ENCODE measurements around the gene CPA1. TPM values are rescaled to one million over a fixed set of nuclear protein-coding genes. Genes with fewer than 3 reads are reported as not detected.

CPA1 gene
- total RNA-seq, 1 experiment from 2014 or later = not detected

DNA sequence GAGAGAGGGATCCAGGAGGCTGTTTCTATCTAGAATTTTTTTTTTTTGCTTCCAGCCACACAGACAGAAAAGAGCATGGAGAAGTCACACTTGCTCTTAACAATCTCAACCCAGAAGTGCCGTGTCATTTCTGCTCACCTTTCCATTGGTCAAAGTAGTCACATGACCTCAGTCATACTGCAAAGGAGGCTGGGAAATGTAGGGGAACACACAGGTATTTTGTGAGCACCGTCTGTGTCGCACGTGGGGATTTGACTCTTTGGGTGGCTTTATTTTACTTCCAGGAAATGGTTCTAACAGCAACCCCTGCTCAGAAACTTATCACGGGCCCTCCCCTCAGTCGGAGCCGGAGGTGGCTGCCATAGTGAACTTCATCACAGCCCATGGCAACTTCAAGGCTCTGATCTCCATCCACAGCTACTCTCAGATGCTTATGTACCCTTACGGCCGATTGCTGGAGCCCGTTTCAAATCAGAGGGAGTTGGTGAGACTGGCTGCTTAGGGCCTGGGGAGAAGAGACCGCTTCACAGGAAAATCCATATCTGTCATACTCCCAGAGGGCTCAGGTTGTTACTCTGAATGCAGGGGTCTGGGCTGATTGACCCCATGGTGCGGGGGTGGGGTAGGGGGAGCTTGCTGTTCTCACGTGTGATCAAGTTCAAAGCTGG lies 13.1 kb upstream of the CPA1 start:
- no peak overlapping the region for H2AK5ac ChIP-seq (ENCODE audit: insufficient read length, low read length)
- no peaks in the 10 kb centered on the region for H3K27me3 ChIP-seq (ENCODE audit: insufficient read depth, low read length)
- H3K4me1 Mint-ChIP-seq = peaks cover 15 to 21% of the 10 kb centered on the region in 2 experiments
- no CpG with 5 or more reads among the region's 13 CpGs for WGBS (ENCODE audit: extremely low coverage, insufficient read length, low lambda C conversion rate)
- H2BK20ac ChIP-seq (ENCODE audit: low read depth, low read length, poor library complexity, severe bottlenecking) = no peak overlapping the region
- H4K91ac ChIP-seq (ENCODE audit: insufficient read length, low read depth, low read length) = no peak overlapping the region
- H3K4me3 Mint-ChIP-seq = no peak overlapping the region
- no peaks in the 10 kb centered on the region for H3K79me1 ChIP-seq (ENCODE audit: insufficient read depth, low read depth, low read length, poor library complexity, severe bottlenecking)
- no peak overlapping the region for H3T11ph ChIP-seq (ENCODE audit: low read length)
- H4K8ac ChIP-seq (replicated peaks; ENCODE audit: insufficient read length, low read depth, low read length) = no peak overlapping the region
- H4K20me1 ChIP-seq (ENCODE audit: control insufficient read depth, insufficient read depth, insufficient read length) = no peaks in the 10 kb centered on the region
- H2AFZ ChIP-seq (ENCODE audit: low read length) = no peak overlapping the region
- TF ChIP-seq, protein P1, sequence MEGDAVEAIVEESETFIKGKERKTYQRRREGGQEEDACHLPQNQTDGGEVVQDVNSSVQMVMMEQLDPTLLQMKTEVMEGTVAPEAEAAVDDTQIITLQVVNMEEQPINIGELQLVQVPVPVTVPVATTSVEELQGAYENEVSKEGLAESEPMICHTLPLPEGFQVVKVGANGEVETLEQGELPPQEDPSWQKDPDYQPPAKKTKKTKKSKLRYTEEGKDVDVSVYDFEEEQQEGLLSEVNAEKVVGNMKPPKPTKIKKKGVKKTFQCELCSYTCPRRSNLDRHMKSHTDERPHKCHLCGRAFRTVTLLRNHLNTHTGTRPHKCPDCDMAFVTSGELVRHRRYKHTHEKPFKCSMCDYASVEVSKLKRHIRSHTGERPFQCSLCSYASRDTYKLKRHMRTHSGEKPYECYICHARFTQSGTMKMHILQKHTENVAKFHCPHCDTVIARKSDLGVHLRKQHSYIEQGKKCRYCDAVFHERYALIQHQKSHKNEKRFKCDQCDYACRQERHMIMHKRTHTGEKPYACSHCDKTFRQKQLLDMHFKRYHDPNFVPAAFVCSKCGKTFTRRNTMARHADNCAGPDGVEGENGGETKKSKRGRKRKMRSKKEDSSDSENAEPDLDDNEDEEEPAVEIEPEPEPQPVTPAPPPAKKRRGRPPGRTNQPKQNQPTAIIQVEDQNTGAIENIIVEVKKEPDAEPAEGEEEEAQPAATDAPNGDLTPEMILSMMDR (conservative IDR thresholded peaks at IDR 0.05) = no peak
- H3K4me1 ChIP-seq (ENCODE audit: insufficient read depth, low read length) = no peaks in the 10 kb centered on the region; the same call in 1 of the 2 replicates
- no peak overlapping the region for H3K23ac ChIP-seq (ENCODE audit: insufficient read length, low read depth, low read length)
- H3K23me2 ChIP-seq (ENCODE audit: insufficient read length, low read depth, low read length, poor library complexity, severe bottlenecking) = no peaks in the 10 kb centered on the region
- no peaks in the 10 kb centered on the region; the same call in 1 of the 2 replicates for H3K27me3 Mint-ChIP-seq (ENCODE audit: low read depth)
- no peaks in the 10 kb centered on the region for H3K79me2 ChIP-seq (ENCODE audit: insufficient read depth, low read length)
- no peak overlapping the region for H3K14ac ChIP-seq (ENCODE audit: insufficient read depth, low read length)
- no peak overlapping the region for H3K4me2 ChIP-seq (ENCODE audit: insufficient read depth, insufficient read length, low read length)
- H2BK15ac ChIP-seq (ENCODE audit: low read depth, low read length) = no peak overlapping the region
- H2BK12ac ChIP-seq (ENCODE audit: insufficient read length, low read depth, low read length) = no peak overlapping the region
- H2BK120ac ChIP-seq (ENCODE audit: low read depth, low read length, poor library complexity, severe bottlenecking) = no peak overlapping the region
- no peak overlapping the region for H3K27ac ChIP-seq (ENCODE audit: insufficient read length, low read depth, low read length)
- H3K27ac Mint-ChIP-seq = peak overlapping the region in 1 of 3 experiments; percentile 48; a peak in 2 of 7 replicates
- no peak overlapping the region for H3K4ac ChIP-seq (ENCODE audit: low read depth, low read length)
- H2BK5ac ChIP-seq (ENCODE audit: insufficient read length, low read length) = no peak overlapping the region
- H3K9me3 ChIP-seq (ENCODE audit: control insufficient read depth, low read depth, low read length) = no peaks in the 10 kb centered on the region
- no peak overlapping the region for H3K18ac ChIP-seq (ENCODE audit: insufficient read length, low read depth, low read length)
- H3K9me3 Mint-ChIP-seq = peaks cover 3 to 4% of the 10 kb centered on the region in 2 experiments; a peak in 3 of 5 replicates
- no peak for DNase-seq
- H4K5ac ChIP-seq (ENCODE audit: insufficient read length, low read depth, low read length) = no peak overlapping the region
- H3K56ac ChIP-seq (ENCODE audit: insufficient read length, low read depth, low read length) = no peak overlapping the region
- no peak overlapping the region for H3K9ac ChIP-seq (ENCODE audit: extremely low read depth, insufficient read length, low read length)
- no peaks in the 10 kb centered on the region; a peak in 2 of 7 replicates for H3K36me3 Mint-ChIP-seq (ENCODE audit: insufficient read depth in 1 of 3, low read depth in 3 of 3)
